HepG2 (cell line): ENCODE data around the gene PBLD. TPM values are rescaled to one million over a fixed set of nuclear protein-coding genes. Genes with fewer than 3 reads are reported as not detected.

Experiments used
- FOXO1 ChIP-seq: sonication (generic); formaldehyde crosslinking; IDR thresholded peaks from 2 replicates; pipeline ENCODE4 v1.4.0; 2020; ENCODE audit warnings: missing genetic modification reagents
- HHEX ChIP-seq: IDR thresholded peaks from 2 replicates; pipeline ENCODE4 v1.6.1; 2016; ENCODE audit warnings: control low read depth
- HOXA9 ChIP-seq: sonication (generic); formaldehyde crosslinking; IDR thresholded peaks from 2 replicates; pipeline ENCODE4 v1.8.1; 2022; ENCODE audit warnings: missing genetic modification reagents, mild to moderate bottlenecking, moderate library complexity, borderline replicate concordance
- KDM5B ChIP-seq: sonication (generic); formaldehyde crosslinking; IDR thresholded peaks from 2 replicates; pipeline ENCODE4 v1.4.0; 2020; ENCODE audit warnings: missing genetic modification reagents, mild to moderate bottlenecking, borderline replicate concordance
- MLLT10 ChIP-seq: sonication (generic); formaldehyde crosslinking; IDR thresholded peaks from 2 replicates; pipeline ENCODE4 v1.4.0; 2020; ENCODE audit warnings: missing genetic modification reagents
- SIX1 ChIP-seq: sonication (generic); formaldehyde crosslinking; IDR thresholded peaks from 2 replicates; pipeline ENCODE4 v1.4.0; 2020; ENCODE audit warnings: missing genetic modification reagents, borderline replicate concordance
- ZKSCAN8 ChIP-seq: IDR thresholded peaks from 2 replicates; pipeline ENCODE4 v1.6.1; 2016; ENCODE audit warnings: borderline replicate concordance, missing genetic modification reagents, missing compliant biosample characterization
- ZNF253 ChIP-seq: sonication (generic); formaldehyde crosslinking; IDR thresholded peaks from 2 replicates; pipeline ENCODE4 v1.8.0; 2022; ENCODE audit warnings: mild to moderate bottlenecking, missing genetic modification reagents, borderline replicate concordance
- ZNF567 ChIP-seq: sonication (generic); formaldehyde crosslinking; IDR thresholded peaks from 2 replicates; pipeline ENCODE4 v1.8.1; 2023; ENCODE audit warnings: mild to moderate bottlenecking, missing genetic modification reagents, borderline replicate concordance
- ZNF790 ChIP-seq: sonication (generic); formaldehyde crosslinking; IDR thresholded peaks from 2 replicates; pipeline ENCODE4 v1.8.0; 2022; ENCODE audit warnings: missing genetic modification reagents, mild to moderate bottlenecking, borderline replicate concordance
- polyA plus RNA-seq, 8 experiments: library from polyadenylated mRNA; depleted of rRNA in 3 of 8; stranded (reverse) in 7 of 8; unstranded in 1 of 8; fragments of >200 nt; fragmentation: Illumina TruSeq in 4 of 8; extraction: Trizol in 4 of 8; gene quantifications; 2 replicates each; pipeline versions ENCODE4 v1.2.1 to v1.2.3, GENCODE V29; 2011 to 2016; ENCODE audit warnings: low read depth in 4 of 8, missing spikeins in 1 of 8, mixed read lengths in 1 of 8; ENCODE audit not compliant: insufficient read depth in 1 of 8
- total RNA-seq, 5 experiments: library from RNA; depleted of rRNA; stranded (reverse); fragments of >200 nt; fragmentation: Illumina TruSeq; extraction: Trizol; gene quantifications; 2 replicates each; pipeline ENCODE4 v1.2.3, GENCODE V29; 2016; ENCODE audit warnings: low read depth in 1 of 5
- TF ChIP-seq, protein P1 (sequence below): sonication (generic); formaldehyde crosslinking; IDR thresholded peaks from 2 replicates; pipeline ENCODE4 v1.5.1; 2020; ENCODE audit warnings: missing genetic modification reagents, mild to moderate bottlenecking, borderline replicate concordance
- TF ChIP-seq, protein P2 (sequence below): sonication (generic); formaldehyde crosslinking; IDR thresholded peaks from 2 replicates; pipeline ENCODE4 v1.4.0; 2020; ENCODE audit warnings: missing genetic modification reagents
- TF ChIP-seq, protein P3 (sequence below): sonication (generic); IDR thresholded peaks from 2 replicates; pipeline ENCODE4 v1.6.1; 2016; ENCODE audit warnings: low read depth, borderline replicate concordance
- TF ChIP-seq, protein P4 (sequence below): sonication (generic); formaldehyde crosslinking; IDR thresholded peaks from 2 replicates; pipeline ENCODE4 v1.5.0; 2020; ENCODE audit warnings: missing genetic modification reagents
- TF ChIP-seq, protein P5 (sequence below): IDR thresholded peaks from 2 replicates; pipeline ENCODE4 v1.6.1; 2016; ENCODE audit warnings: low read depth, borderline replicate concordance
- TF ChIP-seq, protein P6 (sequence below): sonication (generic); formaldehyde crosslinking; IDR thresholded peaks from 2 replicates; pipeline ENCODE4 v1.4.0; 2020; ENCODE audit warnings: mild to moderate bottlenecking, missing genetic modification reagents, borderline replicate concordance
- TF ChIP-seq, protein P7 (sequence below): IDR thresholded peaks from 2 replicates; pipeline ENCODE4 v1.6.1; 2012; ENCODE audit warnings: inconsistent platforms

PBLD gene
- total and polyA plus RNA-seq, 2 of the 13 experiments (the other 11 are each of a cell fraction or from before 2014, with no cell fraction given): 0.42 to 3.1 TPM

DNA sequence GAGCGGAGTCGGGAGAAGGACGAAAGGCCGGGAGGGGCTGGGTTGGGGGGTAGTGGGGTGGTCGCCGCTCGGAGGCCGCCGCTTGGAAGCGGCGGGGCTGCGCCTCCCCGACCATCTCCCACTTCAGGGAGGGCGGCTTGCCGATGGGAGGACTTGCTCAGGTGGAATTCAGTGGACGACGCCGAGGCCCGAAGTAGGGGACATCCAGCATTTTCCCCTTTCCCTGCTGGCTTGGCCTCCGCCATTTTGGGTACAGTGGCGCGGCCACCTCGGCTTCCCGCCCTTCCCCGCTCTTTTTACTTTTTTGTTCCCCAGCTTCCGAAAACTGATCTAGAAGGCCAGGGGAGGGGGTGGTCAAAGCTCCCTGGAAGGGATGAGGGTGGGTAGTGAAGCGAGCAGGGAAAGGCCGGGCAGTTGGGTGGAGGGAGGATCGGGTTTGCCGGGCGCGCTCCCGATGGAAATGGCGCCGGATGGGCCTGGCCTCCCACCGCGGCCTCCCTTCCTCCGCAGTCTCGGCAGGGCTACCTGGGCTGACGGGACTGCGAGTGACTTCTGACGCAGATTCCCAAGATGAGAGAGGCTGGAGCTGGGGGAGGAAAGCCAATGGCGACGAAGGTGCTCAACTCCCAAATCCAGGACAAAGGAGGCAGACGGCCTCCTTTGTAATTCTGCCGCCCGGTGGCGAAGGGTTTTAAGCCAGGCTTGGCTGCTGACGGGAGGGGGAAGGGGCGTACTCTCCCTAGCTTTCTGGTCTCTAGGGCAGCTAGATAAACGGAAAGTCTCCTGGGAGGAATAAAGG is at the start of gene PBLD (continued):
- TF ChIP-seq, protein P1, sequence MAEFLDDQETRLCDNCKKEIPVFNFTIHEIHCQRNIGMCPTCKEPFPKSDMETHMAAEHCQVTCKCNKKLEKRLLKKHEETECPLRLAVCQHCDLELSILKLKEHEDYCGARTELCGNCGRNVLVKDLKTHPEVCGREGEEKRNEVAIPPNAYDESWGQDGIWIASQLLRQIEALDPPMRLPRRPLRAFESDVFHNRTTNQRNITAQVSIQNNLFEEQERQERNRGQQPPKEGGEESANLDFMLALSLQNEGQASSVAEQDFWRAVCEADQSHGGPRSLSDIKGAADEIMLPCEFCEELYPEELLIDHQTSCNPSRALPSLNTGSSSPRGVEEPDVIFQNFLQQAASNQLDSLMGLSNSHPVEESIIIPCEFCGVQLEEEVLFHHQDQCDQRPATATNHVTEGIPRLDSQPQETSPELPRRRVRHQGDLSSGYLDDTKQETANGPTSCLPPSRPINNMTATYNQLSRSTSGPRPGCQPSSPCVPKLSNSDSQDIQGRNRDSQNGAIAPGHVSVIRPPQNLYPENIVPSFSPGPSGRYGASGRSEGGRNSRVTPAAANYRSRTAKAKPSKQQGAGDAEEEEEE (CRISPR knock-in tag): no peak
- TF ChIP-seq, protein P2, sequence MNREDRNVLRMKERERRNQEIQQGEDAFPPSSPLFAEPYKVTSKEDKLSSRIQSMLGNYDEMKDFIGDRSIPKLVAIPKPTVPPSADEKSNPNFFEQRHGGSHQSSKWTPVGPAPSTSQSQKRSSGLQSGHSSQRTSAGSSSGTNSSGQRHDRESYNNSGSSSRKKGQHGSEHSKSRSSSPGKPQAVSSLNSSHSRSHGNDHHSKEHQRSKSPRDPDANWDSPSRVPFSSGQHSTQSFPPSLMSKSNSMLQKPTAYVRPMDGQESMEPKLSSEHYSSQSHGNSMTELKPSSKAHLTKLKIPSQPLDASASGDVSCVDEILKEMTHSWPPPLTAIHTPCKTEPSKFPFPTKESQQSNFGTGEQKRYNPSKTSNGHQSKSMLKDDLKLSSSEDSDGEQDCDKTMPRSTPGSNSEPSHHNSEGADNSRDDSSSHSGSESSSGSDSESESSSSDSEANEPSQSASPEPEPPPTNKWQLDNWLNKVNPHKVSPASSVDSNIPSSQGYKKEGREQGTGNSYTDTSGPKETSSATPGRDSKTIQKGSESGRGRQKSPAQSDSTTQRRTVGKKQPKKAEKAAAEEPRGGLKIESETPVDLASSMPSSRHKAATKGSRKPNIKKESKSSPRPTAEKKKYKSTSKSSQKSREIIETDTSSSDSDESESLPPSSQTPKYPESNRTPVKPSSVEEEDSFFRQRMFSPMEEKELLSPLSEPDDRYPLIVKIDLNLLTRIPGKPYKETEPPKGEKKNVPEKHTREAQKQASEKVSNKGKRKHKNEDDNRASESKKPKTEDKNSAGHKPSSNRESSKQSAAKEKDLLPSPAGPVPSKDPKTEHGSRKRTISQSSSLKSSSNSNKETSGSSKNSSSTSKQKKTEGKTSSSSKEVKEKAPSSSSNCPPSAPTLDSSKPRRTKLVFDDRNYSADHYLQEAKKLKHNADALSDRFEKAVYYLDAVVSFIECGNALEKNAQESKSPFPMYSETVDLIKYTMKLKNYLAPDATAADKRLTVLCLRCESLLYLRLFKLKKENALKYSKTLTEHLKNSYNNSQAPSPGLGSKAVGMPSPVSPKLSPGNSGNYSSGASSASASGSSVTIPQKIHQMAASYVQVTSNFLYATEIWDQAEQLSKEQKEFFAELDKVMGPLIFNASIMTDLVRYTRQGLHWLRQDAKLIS (CRISPR knock-in tag): peak; percentile 50; the same call in 1 of the 2 replicates
- TF ChIP-seq, protein P3, sequence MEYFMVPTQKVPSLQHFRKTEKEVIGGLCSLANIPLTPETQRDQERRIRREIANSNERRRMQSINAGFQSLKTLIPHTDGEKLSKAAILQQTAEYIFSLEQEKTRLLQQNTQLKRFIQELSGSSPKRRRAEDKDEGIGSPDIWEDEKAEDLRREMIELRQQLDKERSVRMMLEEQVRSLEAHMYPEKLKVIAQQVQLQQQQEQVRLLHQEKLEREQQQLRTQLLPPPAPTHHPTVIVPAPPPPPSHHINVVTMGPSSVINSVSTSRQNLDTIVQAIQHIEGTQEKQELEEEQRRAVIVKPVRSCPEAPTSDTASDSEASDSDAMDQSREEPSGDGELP: no peak
- TF ChIP-seq SIX1 (CRISPR knock-in tag): no peak
- peak; percentile 2; the same call in 1 of the 2 replicates for TF ChIP-seq KDM5B
- no peak for TF ChIP-seq ZNF253 (CRISPR knock-in tag)
- TF ChIP-seq, protein P4, sequence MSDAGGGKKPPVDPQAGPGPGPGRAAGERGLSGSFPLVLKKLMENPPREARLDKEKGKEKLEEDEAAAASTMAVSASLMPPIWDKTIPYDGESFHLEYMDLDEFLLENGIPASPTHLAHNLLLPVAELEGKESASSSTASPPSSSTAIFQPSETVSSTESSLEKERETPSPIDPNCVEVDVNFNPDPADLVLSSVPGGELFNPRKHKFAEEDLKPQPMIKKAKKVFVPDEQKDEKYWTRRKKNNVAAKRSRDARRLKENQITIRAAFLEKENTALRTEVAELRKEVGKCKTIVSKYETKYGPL (CRISPR knock-in tag): no peak
- TF ChIP-seq, protein P5, sequence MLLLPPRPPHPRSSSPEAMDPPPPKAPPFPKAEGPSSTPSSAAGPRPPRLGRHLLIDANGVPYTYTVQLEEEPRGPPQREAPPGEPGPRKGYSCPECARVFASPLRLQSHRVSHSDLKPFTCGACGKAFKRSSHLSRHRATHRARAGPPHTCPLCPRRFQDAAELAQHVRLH: peak; percentile 52; the same call in 1 of the 2 replicates
- TF ChIP-seq HOXA9: no peak
- TF ChIP-seq, protein P6, sequence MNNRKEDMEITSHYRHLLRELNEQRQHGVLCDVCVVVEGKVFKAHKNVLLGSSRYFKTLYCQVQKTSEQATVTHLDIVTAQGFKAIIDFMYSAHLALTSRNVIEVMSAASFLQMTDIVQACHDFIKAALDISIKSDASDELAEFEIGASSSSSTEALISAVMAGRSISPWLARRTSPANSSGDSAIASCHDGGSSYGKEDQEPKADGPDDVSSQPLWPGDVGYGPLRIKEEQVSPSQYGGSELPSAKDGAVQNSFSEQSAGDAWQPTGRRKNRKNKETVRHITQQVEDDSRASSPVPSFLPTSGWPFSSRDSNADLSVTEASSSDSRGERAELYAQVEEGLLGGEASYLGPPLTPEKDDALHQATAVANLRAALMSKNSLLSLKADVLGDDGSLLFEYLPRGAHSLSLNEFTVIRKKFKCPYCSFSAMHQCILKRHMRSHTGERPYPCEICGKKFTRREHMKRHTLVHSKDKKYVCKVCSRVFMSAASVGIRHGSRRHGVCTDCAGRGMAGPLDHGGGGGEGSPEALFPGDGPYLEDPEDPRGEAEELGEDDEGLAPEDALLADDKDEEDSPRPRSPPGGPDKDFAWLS (CRISPR knock-in tag): no peak
- peak; percentile 35; the same call in 1 of the 2 replicates for TF ChIP-seq FOXO1 (CRISPR knock-in tag)
- 0 out of 2 replicates have a peak, but pooled peaks have one; percentile 46 for TF ChIP-seq ZNF790 (CRISPR knock-in tag)
- no peak for TF ChIP-seq HHEX (CRISPR knock-in tag)
- no peak for TF ChIP-seq ZNF567 (CRISPR knock-in tag)
- TF ChIP-seq, protein P7, sequence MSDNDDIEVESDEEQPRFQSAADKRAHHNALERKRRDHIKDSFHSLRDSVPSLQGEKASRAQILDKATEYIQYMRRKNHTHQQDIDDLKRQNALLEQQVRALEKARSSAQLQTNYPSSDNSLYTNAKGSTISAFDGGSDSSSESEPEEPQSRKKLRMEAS: no peak; the same call in 1 of the 2 replicates
- no peak for TF ChIP-seq ZKSCAN8 (CRISPR knock-in tag)
- TF ChIP-seq MLLT10 (CRISPR knock-in tag): no peak
